ENCODE measurements around the gene C4A. TPM values are rescaled to one million over a fixed set of nuclear protein-coding genes. Genes with fewer than 3 reads are reported as not detected.
A peak's percentile ranks its signal among the peaks of the same experiment; 100 is the strongest.
"Not testable (repeated sequence)": the region's sequence is repeated elsewhere in the genome, so short reads cannot be mapped to it uniquely, and the experiment has no call there.

Gene C4A
- 0.42 and 0.81 TPM in 2 replicates for total RNA-seq (2014; rRNA removed; shearing (Covaris generic))
- polyA plus RNA-seq (2014; cell fraction: nucleus; rRNA removed), result 3.6 and 12.2 TPM in 2 replicates

GRCh38 chr6:31981744-31982143 is at the start of gene C4A:
TSS of gene C4A (plus strand) at chr6:31982057. CDS start at chr6:31982108, 51 bp downstream.
- not testable (repeated sequence) for DNase-seq (ENCODE audit: extremely low read depth, low read depth)

- DNase-seq (ENCODE audit: extremely low read depth, low read depth), result not testable (repeated sequence)
Measured at GRCh38 chr6:31932137-31932536, 49.7 kb upstream of the C4A start.

GRCh38 chr6:31933537-31933936 is 48.3 kb upstream of the C4A start:
- DNase-seq (ENCODE audit: extremely low read depth, low read depth), result no peak

- no peak for DNase-seq (ENCODE audit: extremely low read depth, low read depth)
Measured at GRCh38 chr6:31935021-31935420, 46.8 kb upstream of the C4A start.

GRCh38 chr6:31935823-31936222 is 46.0 kb upstream of the C4A start:
- no peak for DNase-seq (ENCODE audit: extremely low read depth, low read depth)

- DNase-seq (ENCODE audit: extremely low read depth, low read depth), result no peak
Measured at GRCh38 chr6:31940256-31940664, 41.6 kb upstream of the C4A start.

GRCh38 chr6:31943742-31944141 is 38.1 kb upstream of the C4A start:
- no peak for DNase-seq (ENCODE audit: extremely low read depth, low read depth)

- no peak for DNase-seq (ENCODE audit: extremely low read depth, low read depth)
Measured at GRCh38 chr6:31945154-31945506, 36.7 kb upstream of the C4A start.

GRCh38 chr6:31945507-31946369 is 36.1 kb upstream of the C4A start, which contains the start of gene CFB:
TSS of gene CFB (plus strand) at chr6:31946095. CDS start at chr6:31946222, 127 bp downstream.
- no peak for DNase-seq (ENCODE audit: extremely low read depth, low read depth)

GRCh38 chr6:31946370-31946885 is 35.4 kb upstream of the C4A start:
- no peak for DNase-seq (ENCODE audit: extremely low read depth, low read depth)

GRCh38 chr6:31947070-31947675 is 34.7 kb upstream of the C4A start:
- no peak for DNase-seq (ENCODE audit: extremely low read depth, low read depth)

GRCh38 chr6:31947864-31948263 is 34.0 kb upstream of the C4A start:
- DNase-seq (ENCODE audit: extremely low read depth, low read depth), result no peak

GRCh38 chr6:31948306-31948705 is 33.6 kb upstream of the C4A start:
- DNase-seq (ENCODE audit: extremely low read depth, low read depth), result no peak

GRCh38 chr6:31948753-31949413 is 33.0 kb upstream of the C4A start:
- DNase-seq (ENCODE audit: extremely low read depth, low read depth), result peak; percentile 18

- DNase-seq (ENCODE audit: extremely low read depth, low read depth), result no peak
Measured at GRCh38 chr6:31949926-31950548, 31.8 kb upstream of the C4A start.

- DNase-seq (ENCODE audit: extremely low read depth, low read depth), result peak; percentile 40
Measured at GRCh38 chr6:31952140-31952805, 29.6 kb upstream of the C4A start.

GRCh38 chr6:31952890-31953289 is 29.0 kb upstream of the C4A start:
- DNase-seq (ENCODE audit: extremely low read depth, low read depth), result no peak

GRCh38 chr6:31954511-31954910 is 27.3 kb upstream of the C4A start:
- DNase-seq (ENCODE audit: extremely low read depth, low read depth), result no peak

- no peak for DNase-seq (ENCODE audit: extremely low read depth, low read depth)
Measured at GRCh38 chr6:31956796-31957195, 25.1 kb upstream of the C4A start.

GRCh38 chr6:31958412-31958740 is 23.5 kb upstream of the C4A start:
- no peak for DNase-seq (ENCODE audit: extremely low read depth, low read depth)

Data from NCI-H460 (cell line).